ENCODE measurements around the gene STK11IP.

DNA sequence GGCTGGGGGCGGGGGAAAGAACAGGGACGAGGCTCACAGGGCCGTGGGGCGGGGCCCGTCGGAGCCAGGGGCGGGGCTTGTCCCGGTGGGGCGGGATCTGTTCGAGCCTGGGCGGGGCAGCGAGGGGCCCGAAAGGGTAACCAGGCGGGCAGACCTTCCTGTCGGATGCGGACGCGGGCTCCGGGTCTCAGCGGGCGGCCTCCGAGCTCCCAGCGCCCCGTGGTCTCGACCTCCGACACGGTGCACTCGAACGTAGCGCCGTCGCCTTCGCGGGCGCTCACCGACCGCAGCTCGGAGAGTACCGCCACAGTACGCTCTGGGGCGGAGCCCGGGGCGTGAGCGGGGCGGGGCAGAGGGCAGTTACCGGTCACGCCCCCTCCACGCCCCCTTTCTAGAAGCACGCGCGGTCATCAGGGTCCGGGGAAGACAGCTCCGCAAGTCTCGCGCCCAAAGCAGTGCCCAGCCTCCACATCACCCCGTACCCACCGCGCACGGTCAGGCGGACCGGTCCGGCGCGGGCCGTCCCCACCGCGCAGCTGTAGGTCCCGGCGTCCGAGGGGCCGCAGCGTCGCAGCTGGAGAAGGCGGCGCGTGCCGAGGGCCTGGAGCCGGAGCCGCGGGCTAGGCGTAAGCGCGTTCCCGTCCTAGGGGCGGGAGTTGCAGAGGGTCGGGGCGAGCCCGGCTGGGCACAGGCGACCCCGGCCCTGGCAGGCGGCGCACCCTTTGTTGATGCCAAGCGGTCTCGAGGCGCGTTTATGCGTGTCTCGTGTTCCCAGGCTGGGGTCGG, 45.1 kb upstream of the STK11IP start:
- no peak for TF ChIP-seq GATA2 (IDR thresholded peaks at IDR 0.05; ENCODE audit: low read depth, low read length)
- TF ChIP-seq GATA3 (IDR thresholded peaks at IDR 0.05; ENCODE audit: low read depth, low read length) = no peak
